ENCODE measurements around the gene DGCR8.

DGCR8 gene

DNA sequence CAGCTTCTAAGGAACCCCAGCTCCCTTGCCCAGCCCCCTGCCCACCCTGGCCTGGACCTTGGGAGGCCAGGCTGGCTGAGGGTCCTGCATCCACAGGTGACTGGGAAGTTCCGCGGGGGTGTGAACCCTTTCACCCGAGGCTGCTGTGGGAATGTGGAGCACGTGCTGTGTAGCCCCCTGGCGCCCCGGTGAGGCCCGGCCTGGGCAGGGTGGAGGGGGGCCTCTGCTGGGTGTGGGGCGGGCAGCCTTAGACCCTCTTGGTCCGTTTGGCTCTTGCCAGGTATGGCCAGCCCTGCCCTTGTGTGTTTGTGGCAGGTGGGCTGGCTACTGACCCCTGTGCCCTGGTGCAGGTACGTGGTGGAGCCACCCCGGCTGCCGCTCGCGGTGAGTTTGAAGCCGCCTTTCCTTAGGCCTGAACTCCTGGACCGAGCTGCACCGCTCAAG, 60.5 kb downstream of the DGCR8 start:
- no peak for DNase-seq

DNA sequence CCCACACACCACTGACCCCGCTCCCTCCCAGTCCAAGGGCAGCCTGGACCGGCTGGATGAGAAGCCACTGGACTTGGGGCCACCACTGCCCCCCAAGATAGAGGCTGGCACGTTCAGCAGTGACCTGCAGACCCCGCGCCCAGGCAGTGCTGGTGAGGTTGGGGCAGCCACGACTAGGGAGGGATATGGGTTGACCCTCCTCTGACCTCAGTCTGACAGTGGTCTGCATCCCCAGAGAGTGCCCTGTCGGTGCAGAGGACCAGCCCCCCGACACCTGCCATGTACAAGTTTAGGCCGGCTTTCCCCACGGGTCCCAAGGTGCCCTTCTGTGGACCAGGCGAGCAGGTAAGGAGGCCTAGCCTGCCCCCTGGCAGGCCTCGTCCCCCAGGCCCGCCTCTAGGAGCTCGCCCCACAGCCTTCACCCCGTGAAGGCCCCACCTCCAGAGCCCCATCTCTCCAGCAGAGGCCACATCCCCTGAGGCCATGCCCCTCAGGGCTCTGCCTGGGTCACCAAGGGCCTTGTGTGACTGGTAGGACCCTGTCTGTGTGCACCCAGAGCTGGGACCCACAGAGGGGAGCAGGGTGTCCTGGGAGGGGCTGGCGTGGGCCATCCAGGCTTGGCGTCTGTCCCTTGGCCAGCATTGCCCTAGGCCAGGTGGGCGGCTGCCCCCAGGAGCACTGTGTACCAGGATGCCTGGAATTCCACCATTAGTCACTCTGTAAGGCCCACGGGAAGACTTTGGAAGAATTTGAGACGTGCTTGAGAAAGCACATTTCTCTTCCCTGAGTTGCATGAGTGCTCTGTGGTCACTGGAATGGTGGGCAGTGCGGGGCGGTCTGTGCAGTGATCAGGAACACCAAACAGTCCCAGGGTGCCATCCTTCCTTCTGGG, 61.4 kb downstream of the DGCR8 start:
- DNase-seq = no peak

DNA sequence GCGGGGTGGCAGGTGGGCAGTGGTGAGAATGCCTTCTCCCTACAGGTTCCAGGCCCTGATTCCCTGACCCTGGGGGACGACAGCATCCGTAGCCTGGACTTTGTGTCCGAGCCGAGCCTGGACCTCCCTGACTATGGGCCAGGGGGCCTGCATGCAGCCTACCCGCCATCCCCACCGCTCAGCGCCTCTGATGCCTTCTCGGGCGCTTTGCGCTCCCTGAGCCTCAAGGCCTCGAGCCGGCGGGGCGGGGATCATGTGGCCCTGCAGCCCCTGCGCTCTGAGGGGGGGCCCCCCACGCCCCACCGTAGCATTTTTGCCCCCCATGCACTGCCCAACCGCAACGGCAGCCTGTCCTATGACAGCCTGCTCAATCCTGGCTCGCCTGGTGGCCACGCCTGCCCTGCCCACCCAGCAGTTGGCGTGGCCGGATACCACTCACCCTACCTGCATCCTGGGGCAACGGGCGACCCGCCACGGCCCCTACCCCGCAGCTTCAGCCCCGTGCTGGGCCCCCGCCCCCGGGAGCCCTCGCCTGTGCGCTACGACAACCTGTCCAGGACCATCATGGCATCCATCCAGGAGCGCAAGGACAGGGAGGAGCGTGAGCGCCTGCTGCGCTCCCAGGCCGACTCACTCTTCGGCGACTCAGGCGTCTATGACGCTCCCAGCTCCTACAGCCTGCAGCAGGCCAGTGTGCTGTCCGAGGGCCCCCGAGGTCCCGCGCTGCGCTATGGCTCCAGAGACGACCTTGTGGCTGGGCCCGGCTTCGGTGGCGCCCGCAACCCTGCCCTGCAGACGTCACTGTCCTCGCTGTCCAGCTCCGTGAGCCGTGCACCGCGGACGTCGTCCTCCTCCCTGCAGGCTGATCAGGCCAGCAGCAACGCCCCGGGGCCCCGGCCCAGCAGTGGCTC, 62.9 kb downstream of the DGCR8 start:
- DNase-seq = no peak

DNA sequence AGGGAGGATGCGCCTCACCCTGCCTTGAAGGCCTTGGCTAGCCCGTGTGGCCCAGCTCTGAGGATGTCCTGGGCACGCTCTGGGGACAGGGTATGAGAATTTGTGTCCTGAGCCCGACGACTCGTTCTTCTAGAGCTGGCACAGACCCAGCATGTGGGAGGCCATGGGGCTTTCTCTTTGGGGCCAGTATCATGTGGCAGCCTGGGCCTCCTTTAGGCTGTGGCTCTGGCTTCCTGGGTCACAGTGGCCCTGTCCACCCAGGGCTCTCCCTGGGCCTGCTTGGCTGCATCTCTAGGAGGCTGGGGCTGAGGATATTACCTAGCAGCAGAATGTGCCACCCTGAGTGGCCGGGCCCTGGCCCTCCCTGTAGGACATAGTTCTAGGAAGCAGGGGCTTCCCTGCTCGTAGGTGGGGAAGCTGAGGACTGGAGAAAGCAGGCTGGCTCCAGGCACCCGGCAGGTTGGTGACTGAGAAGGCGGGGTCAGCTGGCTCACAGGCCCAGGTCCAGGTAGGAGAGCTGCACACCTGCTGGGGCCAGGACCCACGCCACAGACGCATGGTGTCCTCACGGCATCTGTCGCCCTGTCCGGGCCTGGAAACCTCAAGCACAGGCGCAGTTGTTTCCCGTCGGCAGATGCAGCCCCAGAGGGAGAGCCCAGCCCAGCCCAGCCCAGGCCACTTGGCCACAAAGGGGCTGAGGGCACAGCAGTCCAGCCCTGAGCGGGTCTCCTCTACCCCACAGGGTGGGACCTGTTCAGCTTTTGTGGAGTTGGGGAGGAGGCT, 64.0 kb downstream of the DGCR8 start:
- no peak for DNase-seq

DNA sequence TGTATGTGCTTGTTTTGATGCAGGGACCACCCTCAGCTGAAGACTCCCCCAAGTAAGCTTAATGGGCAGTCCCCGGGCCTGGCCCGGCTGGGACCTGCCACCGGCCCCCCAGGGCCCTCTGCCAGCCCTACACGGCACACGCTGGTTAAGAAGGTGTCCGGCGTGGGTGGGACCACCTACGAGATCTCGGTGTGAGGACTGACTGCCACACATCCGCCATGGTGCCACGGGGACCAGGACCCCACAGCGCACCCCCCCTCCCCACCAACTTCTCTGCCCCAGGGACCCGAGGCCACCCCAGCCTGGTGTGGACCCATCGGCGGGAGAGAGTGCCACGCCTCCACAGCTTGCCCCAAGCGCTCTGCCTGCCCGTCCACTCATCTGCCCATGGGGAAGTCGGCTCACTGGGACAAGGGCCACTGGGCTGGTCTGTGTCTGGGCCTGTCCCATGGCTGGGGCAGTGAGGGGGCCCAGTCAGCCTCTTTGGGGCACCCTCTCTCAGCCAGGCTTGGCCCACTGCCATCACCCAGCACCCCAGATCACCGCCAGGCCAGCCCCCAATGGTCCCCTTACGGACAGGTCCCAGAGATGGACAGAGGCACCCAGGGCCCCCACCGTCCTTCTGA, 65.3 kb downstream of the DGCR8 start:
- no peak for DNase-seq

DNA sequence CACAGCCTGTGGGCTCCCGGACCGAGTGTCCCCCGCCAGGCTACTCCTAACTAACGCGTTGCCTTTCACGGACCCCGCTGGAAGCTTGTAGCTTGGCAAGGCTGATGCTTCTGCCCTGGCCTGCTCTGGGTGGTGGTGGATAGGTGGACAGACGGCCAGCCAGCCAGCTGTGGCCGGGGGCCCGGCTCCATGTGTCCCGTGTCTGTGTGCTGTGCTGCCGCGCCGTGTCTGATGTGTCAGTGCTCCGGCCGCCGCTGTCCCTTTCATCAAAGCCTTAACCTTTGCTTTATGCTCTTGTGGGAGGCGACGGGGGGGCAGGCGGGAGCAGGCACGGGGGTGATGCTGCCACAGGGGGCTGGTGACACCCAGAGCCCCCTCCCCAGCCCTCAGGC, 65.8 kb downstream of the DGCR8 start:
- no peak for DNase-seq

DNA sequence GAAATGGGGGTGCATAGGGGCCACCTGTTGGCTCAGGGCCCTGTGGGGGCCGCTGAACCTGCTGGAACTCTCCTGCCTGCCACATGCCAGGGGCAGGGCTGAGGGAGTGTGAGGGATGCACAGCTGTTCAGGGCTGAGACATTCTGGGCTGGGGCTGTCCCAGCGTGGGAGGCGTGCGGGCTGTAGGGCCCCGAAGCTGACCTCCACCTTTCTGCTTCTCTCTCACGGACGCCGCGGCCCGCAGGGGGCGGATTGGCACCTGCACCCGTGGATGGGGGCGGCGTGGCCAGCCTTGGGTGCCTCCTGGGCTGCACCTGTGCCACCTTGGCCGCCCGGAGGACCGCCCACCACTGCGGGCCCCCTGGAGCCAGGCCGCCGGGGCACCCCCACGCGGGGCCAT, 66.7 kb downstream of the DGCR8 start:
- no peak for DNase-seq

DNA sequence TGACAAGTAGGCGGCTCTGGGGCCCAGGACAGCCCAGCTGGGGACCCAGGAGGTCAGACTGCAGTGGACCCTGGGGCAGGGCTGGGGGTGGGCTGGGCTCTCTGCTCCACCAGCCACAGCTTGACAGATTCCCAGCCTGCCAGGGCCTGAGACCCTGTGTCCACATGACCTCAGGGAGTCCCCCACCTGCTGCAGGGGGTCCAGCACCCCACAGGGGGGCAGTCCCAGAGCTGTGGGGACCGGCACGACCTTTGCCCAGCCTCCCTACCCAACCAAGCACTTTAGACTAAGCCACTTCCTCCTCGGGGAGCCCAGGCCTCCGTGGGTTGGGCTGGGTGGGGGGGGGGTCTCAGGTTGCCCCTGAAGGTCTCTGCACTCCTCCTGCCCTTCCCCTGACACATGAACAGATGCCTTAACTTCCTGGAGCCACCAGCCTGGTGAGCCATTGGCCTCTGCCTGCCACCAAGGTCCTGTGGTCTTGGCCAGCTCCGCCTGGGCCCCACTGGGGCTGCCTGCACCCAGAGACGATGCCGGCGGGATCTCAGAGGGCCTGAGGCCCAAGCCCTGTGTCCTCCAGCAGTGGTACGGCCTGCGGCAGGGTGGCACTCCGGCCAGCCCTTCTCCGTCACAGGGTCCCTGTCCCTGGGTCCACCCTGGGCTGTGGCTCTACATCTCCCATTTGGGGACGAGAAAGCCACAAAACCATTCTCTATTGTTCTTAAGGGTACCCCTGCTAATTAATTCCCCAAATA, 67.4 kb downstream of the DGCR8 start:
- no peak for DNase-seq

DNA sequence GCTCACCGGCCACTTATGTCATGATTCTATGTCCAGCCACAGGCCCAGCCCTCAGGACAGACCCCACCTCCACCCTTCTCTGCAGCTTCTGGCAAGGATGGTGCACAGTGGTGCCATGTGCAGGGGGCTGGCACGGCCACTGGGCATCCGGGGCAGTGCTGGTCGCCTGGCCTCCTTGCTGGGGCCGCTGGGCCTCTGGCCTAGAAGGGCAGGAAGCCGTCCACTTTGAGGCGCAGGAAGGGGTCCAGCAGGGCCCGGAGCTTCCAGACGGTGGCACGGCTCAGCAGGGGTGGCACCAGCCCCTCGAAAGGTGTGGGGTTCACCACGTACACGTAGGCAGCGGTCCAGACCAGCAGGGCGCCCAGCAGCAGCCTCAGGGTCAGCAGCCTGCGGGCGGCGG, 68.4 kb downstream of the DGCR8 start:
- DNase-seq = no peak

DNA sequence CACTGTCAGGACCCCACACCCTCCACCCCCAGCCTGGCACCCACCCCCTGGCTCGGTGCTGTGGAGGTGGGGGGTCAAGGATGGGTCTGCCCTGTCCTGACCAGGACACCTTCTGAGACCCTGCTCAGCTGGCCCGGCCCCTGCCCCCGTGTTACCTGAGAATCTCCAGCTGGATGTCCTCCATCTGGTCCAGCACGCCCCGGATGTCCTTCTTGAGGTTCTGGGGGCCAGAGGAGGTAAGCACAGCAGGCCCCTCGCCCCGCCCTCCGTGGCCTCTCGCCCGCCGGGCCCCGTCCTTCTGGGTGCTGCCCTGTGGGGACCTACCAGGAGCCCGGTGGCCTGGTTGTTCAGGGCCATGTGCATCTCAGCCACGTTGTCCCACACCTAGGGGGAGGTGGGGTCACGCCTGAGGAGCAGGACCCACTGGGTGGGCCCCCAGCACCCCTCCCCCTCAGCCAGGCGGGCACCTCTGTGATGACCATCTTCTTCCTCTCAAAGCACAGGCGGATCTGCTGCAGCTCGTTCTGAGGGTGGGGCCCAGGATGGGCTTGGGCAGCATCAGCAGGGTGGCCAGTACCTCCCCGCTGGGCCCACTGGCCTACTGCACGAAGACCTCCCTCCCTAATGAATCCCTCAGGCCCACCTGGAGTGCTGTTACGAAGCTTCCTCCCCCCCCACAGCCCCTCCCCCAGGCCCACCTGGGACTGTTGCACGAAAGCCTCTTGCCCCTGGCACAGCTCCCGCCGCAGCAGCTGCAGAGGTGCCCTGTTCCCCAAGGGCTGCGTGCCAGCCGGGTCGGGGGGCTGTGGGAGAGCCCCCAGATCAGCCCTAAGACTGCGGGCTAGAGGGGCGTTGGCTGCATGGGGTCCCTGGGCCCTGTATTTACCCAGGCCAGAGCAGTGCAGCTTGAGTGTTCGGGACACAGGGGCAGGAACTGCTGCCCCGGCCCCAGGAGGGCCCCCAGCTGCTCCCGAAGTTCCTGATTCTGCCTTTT, 69.5 kb downstream of the DGCR8 start:
- no peak for DNase-seq

DNA sequence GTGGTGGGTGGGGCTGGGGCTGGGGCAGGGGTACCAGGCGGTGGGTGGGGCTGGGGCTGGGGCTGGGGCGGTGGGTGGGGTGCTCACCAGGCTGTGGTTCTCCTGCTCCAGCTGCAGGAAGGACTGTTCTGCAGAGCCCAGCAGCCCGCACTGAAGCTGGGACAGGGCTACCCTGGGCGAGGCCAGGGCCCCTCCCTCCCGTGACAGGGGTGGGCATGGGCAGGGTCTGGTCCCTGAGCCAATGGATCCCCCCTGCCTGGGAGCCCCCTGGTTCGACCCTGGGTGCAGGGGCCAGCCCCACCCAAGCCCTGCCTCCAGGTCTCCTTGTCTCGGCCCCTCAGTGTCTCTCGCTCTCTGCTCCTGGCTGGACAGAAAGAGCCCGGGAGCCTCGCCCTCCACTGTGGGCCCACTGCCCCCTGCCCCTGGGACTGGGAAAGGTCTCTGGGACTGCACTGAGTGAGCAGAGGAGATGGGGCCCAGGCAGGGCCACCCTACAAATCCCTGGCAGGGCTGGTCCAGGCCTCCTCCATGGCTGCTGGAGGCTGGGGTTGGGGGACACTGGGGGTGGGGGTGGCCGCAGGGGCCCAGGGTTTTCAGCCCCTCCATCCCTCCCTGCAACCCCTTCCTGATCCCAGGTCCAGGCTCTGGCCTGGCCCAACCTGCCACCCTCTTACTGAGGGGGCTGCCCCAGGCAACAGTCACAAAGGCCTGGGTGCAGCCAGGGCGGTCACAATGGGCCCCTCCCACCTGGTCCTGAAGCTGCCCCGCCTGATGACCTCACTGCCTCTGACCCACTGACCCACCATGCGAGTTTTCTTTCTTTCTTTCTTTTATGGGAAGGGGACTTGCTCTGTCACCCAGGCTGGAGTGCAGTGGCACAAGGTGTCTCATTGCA, 70.6 kb downstream of the DGCR8 start, which contains the start of gene CCDC188:
Gene CCDC188, minus strand, starts transcription at position 675 of the 895 bp plus-strand sequence. Its CDS starts 69 bp downstream, at position 606.
- no peak for DNase-seq

DNA sequence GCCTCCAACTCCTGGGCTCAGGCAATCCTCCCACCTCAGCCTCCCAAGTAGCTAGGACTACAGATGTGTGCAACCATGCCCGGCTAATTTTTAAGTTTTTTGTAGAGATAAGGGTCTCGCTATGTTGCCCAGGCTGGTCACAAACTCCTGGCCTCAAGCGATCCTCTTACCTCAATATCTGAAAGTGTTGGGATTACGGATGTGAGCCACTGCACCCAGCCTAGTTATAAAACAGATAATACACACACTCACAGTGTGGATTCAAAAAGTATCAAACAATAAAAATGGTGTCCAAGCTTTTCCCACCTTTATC, 71.2 kb downstream of the DGCR8 start:
- no peak for DNase-seq

DNA sequence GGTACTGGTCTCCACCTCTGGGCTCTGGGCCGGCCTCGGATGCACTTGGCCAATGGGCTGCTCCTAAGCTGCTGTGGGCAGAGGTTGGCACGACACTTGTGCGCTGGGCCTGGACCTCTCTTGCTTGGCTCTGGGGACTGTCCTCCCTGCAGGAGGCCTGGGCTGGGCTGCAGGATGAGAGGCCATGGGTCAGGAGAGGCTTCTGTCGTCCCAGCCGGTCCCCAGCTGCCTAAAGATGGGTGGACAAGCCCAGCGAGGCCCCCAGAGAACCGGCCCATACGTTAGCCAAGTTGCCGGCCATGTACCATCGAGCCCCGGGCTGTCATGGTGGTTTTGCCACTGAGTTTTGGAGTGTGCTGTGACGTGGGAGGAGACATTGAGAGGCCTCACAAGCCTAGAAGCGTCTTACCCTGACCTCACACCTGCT, 72.4 kb downstream of the DGCR8 start:
- DNase-seq = no peak

DNA sequence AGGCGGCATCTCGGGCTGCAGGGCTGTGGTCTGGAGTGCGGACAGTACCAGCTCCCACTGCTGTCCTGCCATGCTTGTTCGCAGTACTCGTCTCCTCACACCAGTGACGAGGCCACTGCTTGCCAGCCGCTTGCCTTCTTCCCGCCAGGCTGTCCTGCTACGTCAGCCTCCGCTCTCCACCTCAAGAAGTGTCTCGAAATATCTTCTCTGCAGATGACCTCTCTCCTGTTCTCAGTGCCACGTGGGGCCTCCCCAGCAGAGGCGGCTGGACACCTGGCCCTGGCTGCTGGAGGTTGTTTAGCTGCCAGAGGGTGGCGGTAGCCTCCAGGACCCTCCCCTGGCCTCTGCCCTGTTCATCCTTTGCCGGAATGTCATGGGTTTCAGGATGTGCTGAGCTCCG, 73.9 kb downstream of the DGCR8 start:
- DNase-seq = no peak

DNA sequence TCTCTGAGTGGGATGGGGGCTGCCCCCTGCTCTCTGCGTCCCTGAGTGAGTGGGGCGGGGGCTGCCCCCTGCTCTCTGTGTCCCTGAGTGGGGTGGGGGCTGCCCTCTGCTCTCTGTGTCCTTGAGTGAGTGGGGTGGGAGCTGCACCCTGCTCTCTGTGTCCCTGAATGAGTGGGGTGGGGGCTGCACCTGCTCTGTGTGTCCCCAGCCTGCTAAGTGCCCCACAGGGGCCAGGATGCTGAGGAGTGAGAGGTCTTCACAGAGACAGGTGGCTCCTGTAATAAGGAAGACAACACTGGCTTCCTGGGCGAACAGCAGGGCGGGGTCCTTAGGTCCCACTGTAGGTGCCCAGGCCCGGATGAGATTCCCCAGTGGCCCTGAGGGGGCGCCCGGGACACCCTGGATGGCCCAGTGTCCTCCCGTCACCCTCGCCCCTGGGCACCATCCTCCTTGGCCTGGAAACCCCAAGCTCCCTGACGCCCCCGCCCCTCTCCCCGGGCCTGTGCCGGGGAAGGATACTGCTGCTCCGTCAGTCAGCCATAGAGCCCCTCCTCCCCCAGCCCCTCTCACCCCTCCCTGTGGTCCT, 74.7 kb downstream of the DGCR8 start:
- DNase-seq = no peak

DNA sequence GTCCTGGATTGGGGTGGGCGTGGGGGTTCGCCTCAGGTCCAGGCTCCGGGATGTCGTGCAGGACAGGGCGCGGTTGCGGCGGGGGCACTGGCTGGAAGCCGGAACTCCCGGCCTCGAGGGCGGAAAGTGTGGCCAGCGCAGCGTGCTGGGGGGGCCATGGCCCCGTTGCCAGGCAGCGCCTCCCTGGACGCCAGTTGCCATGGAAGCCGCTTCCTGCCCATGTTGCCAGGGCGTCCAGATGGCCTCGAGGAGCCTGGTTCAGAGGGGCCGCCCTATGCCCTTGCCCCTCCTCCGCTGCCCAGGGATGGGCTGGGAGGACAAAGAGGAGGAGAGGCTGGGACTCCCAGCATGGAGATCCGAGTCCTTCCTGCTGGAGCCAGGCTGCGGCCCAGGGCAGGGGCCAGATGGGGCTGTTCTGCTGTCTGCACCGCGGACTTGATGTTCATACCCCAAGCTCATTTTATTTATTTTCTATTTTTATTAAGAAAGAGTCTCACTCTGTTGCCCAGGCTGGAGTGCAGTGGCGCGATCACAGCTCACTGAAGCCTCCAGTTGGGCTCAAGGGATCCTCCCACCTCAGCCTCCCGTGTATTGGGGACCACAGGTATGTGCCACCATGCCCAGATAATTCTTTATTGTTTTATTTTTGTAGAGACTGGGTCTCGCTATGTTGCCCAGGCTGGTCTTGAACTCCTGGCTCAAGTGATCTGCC, 75.4 kb downstream of the DGCR8 start:
- DNase-seq = no peak

DNA sequence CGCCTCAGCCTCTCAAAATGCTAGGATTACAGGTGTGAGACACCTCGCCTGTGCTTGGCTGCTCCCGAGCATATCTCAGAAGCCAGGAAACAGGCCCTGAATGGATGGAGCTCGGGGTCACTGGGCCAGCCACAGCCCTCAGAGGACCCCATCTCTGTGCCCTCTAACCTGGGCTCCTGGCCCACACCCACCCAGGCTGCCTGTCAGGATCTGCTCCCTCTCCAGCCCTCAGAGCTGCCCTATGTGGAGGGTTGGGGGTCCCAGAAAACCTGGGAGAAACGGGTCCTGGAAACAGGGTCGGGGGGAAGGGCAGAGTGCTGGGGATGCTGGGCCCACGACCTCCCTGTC, 76.0 kb downstream of the DGCR8 start:
- no peak for DNase-seq

All from CD4-positive, alpha-beta T cell treated with Interferon gamma for 1 hour (primary cell).